T47D (cell line): ENCODE measurements around the gene CCDC71L.

Experiments
- DNase-seq, 2 experiments: peaks; one replicate each; pipeline versions ENCODE4 v3.0.0 to v3.0.0-alpha.2; 2011 to 2012; ENCODE audit warnings: low read depth in 1 of 2, low spot score in 1 of 2
- JUND ChIP-seq: IDR thresholded peaks from 2 replicates; pipeline ENCODE4 v1.6.1; 2012; ENCODE audit warnings: low read depth
- in situ Hi-C: cut with HindIII; loops from 2 replicates; pipeline ENCODE4 v1.10.0; 2016; ENCODE audit warnings: low sequenced_read_pairs, low pct_unique_long_range_greater_than_20kb

CCDC71L gene

GRCh38 chr7:106652909-106653308 is 8.0 kb downstream of the CCDC71L start:
- no peak for DNase-seq
- in situ Hi-C loops = no loop called here
- no peak for TF ChIP-seq JUND

- in situ Hi-C loops = no loop called here
- TF ChIP-seq JUND = no peak
- DNase-seq = no peak
Observed at GRCh38 chr7:106652092-106652491, 8.9 kb downstream of the CCDC71L start.

GRCh38 chr7:106646256-106646655 is 14.7 kb downstream of the CCDC71L start:
- DNase-seq = no peak
- in situ Hi-C loops = no loop called here
- TF ChIP-seq JUND = no peak

- no peak for TF ChIP-seq JUND
- DNase-seq = no peak
- in situ Hi-C loops = no loop called here
Observed at GRCh38 chr7:106644999-106645398, 16.0 kb downstream of the CCDC71L start.

- in situ Hi-C loops = no loop called here
- no peak for DNase-seq
- TF ChIP-seq JUND = no peak
Observed at GRCh38 chr7:106643216-106644000, 17.6 kb downstream of the CCDC71L start.

GRCh38 chr7:106641416-106641815 is 19.5 kb downstream of the CCDC71L start:
- no peak for DNase-seq
- no peak for TF ChIP-seq JUND
- in situ Hi-C loops = no loop called here

GRCh38 chr7:106640368-106641141 is 20.4 kb downstream of the CCDC71L start:
- TF ChIP-seq JUND = no peak
- DNase-seq = no peak
- in situ Hi-C loops = no loop called here

- TF ChIP-seq JUND = no peak
- in situ Hi-C loops = no loop called here
- no peak for DNase-seq
Observed at GRCh38 chr7:106639476-106640334, 21.3 kb downstream of the CCDC71L start.

GRCh38 chr7:106635411-106635810 is 25.5 kb downstream of the CCDC71L start:
- DNase-seq = no peak
- in situ Hi-C loops = no loop called here
- no peak for TF ChIP-seq JUND

- in situ Hi-C loops = no loop called here
- no peak for DNase-seq
- no peak for TF ChIP-seq JUND
Observed at GRCh38 chr7:106634958-106635357, 26.0 kb downstream of the CCDC71L start.

GRCh38 chr7:106630648-106631047 is 30.3 kb downstream of the CCDC71L start:
- in situ Hi-C loops = no loop called here
- no peak for DNase-seq
- TF ChIP-seq JUND = no peak

- DNase-seq = no peak
- TF ChIP-seq JUND = no peak
- in situ Hi-C loops = no loop called here
Observed at GRCh38 chr7:106629516-106629915, 31.4 kb downstream of the CCDC71L start.
